ENCODE measurements around the gene RHBDF2. TPM values are rescaled to one million over a fixed set of nuclear protein-coding genes. Genes with fewer than 3 reads are reported as not detected.

RHBDF2 gene
- total RNA-seq, 3 donors from 2014 or later (not counting 1 experiment from before 2014, with no cell fraction given) = 194 to 233 (median 202) TPM

DNA sequence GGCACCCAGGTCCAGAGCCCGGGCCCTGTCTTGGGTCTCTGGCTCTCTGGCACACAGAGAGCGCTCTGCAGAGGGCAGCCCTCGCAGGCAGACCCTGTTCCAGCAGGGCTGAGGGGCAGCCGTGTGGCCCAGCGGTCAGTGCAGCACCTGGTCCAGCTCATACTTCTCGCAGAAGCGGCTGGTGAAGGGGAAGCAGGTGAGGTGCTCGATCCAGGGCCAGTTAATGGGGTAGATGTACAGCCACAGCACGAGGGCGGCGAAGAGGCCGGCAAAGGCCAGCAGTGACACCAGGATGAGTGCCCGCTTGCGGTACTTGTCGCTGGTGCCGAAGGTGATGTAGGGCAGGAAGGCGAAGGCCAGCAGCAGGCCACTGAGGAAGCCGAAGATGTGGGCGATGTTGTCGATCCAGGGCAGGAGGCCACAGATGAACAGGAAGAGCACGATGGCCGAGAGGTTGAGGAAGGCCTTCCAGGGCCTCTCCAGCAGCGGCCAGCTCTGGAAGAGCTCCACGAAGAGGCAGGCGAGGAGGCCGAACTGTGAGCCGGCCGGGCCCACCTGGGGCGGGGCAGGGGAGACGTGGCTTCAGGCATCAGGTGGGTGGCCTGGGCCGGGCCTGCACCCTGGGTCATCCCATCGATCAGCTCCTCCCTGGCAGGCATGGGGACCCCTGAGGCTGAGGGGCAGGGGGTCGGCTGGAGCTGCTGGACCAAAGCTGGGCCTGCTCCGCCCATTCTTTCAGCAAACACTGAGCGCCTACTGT lies 29.5 kb downstream of the RHBDF2 start:
- ATAC-seq = no peak
- no peak overlapping the region for H3K4me3 Mint-ChIP-seq

DNA sequence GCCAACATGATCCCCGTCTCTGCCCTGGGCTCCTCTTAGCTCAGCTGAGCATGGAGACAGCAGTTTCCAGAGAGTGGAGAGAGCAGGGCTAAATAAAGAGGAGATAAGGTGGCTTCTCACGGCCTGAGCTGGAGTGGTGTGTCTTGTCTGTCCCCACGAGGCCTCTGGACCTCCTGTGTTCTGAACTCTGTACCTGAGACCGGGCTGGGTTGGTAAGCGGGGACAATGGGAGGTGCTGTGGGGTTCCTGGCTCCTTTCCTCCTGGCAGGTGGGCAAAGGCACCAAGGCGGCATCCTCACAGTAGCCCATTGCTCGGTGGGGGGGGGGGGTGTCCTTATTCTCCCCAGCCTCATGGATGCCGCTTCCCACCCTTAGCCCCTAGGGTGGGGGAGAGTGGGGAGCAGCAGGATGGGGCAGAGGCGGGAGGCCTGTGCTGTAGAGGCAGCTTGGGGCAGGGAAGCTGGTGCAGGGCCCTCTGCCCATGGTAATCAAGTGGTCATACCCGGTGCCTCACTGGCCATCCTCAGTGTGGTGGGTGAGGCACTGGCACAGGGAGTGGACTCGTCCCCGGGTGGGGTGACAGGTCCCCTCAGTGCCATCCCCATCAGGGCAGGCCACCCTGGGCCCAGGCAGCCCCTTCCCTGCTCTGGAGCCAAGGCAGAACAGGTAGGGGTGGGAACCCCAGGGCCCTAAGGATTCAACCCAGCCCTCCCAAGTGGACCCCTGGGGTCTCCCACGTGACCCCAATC lies 31.1 kb downstream of the RHBDF2 start:
- 92% methylated on average over 13 of the region's 13 CpGs for WGBS (ENCODE audit: insufficient coverage)
- Histone ChIP-seq H3K36me3 (ENCODE audit: control insufficient read depth, insufficient read depth, low read length) (peaks cover 49% of the 10 kb centered on the region), H3K4me1 (ENCODE audit: control insufficient read depth, insufficient read depth, low read length) (peaks cover 13% of the 10 kb centered on the region), H3K27me3 (ENCODE audit: control insufficient read depth, insufficient read depth, low read length) (no peaks in the 10 kb centered on the region), H3K9me3 (ENCODE audit: control insufficient read depth, insufficient read depth, low read length) (no peaks in the 10 kb centered on the region), H3K4me3 (ENCODE audit: low read length) (no peak overlapping the region), H3K27ac (ENCODE audit: low read length) (no peak overlapping the region)
- Mint-ChIP-seq H3K36me3 (no peaks in the 10 kb centered on the region), H3K9me3 (no peaks in the 10 kb centered on the region), H3K4me3 (no peak overlapping the region), H3K27ac (peak overlapping the region in 1 of 2 donors; percentile 75), H3K4me1 (peaks cover 0 to 24% of the 10 kb centered on the region in 2 donors), H3K27me3 (ENCODE audit: low read depth in 2 of 2) (no peaks in the 10 kb centered on the region)
- ATAC-seq (no peak), DNase-seq (no peak)
- intact Hi-C loops (cut with micrococcal nuclease) = loop anchor here (5.0 kb wide), 2 partner anchors 77 to 152 kb away; no protein-coding TSS in a partner anchor
- TF ChIP-seq, protein P1, sequence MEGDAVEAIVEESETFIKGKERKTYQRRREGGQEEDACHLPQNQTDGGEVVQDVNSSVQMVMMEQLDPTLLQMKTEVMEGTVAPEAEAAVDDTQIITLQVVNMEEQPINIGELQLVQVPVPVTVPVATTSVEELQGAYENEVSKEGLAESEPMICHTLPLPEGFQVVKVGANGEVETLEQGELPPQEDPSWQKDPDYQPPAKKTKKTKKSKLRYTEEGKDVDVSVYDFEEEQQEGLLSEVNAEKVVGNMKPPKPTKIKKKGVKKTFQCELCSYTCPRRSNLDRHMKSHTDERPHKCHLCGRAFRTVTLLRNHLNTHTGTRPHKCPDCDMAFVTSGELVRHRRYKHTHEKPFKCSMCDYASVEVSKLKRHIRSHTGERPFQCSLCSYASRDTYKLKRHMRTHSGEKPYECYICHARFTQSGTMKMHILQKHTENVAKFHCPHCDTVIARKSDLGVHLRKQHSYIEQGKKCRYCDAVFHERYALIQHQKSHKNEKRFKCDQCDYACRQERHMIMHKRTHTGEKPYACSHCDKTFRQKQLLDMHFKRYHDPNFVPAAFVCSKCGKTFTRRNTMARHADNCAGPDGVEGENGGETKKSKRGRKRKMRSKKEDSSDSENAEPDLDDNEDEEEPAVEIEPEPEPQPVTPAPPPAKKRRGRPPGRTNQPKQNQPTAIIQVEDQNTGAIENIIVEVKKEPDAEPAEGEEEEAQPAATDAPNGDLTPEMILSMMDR (IDR thresholded peaks at IDR 0.05) = no peak

More for the DNA sequence above, 29.5 kb downstream of the RHBDF2 start:
- TF ChIP-seq, protein P1 (IDR thresholded peaks at IDR 0.05) = no peak
- Histone ChIP-seq H3K4me1 (ENCODE audit: control insufficient read depth, insufficient read depth, low read length) (peaks cover 2% of the 10 kb centered on the region), H3K9me3 (ENCODE audit: control insufficient read depth, insufficient read depth, low read length) (no peaks in the 10 kb centered on the region), H3K27me3 (ENCODE audit: control insufficient read depth, insufficient read depth, low read length) (no peaks in the 10 kb centered on the region), H3K36me3 (ENCODE audit: control insufficient read depth, insufficient read depth, low read length) (peaks cover 59% of the 10 kb centered on the region), H3K27ac (ENCODE audit: low read length) (no peak overlapping the region), H3K4me3 (ENCODE audit: low read length) (no peak overlapping the region)
- peak overlapping the region in 1 of 2 donors; percentile 75 for H3K27ac Mint-ChIP-seq
- H3K36me3 Mint-ChIP-seq = no peaks in the 10 kb centered on the region
- intact Hi-C loops (cut with micrococcal nuclease) = no loop called here
- DNase-seq = no peak
- peaks cover 0 to 16% of the 10 kb centered on the region in 2 donors for H3K4me1 Mint-ChIP-seq
- no peaks in the 10 kb centered on the region for H3K9me3 Mint-ChIP-seq
- H3K27me3 Mint-ChIP-seq (ENCODE audit: low read depth in 2 of 2) = no peaks in the 10 kb centered on the region
- WGBS (ENCODE audit: insufficient coverage) = 96% methylated on average over 35 of the region's 35 CpGs

DNA sequence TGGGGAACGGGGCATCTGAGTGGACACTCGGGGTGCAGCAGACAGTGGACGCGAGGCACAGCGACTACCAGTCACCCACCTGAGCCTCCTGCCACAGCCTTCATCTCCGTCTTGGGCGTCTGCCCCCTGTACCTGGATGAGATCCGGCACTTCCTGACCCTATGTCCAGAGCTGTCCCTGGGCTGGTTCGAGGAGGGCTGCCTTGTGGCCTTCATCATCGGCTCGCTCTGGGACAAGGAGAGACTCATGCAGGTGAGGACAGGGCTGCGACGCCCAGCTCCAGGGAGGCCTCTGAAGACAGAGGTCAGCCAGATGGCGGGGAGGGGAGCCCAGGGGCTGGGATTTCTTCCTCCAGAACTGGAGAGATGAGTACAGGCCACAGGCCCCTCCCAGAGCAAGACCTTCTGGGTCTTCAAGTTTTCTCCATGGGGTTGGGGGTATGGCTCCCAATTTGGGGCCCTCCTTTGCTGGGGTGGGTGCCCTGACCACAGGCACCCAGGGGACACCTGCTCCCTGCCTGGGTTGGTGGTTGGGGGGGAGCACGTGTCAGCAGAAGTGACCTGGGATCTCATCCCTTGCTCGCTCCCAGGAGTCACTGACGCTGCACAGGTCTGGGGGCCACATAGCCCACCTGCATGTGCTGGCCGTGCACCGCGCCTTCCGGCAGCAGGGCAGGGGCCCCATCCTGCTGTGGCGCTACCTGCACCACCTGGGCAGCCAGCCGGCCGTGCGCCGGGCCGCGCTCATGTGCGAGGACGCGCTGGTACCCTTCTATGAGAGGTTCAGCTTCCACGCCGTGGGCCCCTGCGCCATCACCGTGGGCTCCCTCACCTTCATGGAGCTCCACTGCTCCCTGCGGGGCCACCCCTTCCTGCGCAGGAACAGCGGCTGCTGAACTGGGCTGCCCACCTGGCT lies 31.9 kb downstream of the RHBDF2 start:
- Histone ChIP-seq H3K4me1 (ENCODE audit: control insufficient read depth, insufficient read depth, low read length) (peaks cover 13% of the 10 kb centered on the region), H3K9me3 (ENCODE audit: control insufficient read depth, insufficient read depth, low read length) (no peaks in the 10 kb centered on the region), H3K4me3 (ENCODE audit: low read length) (no peak overlapping the region), H3K27me3 (ENCODE audit: control insufficient read depth, insufficient read depth, low read length) (no peaks in the 10 kb centered on the region), H3K36me3 (ENCODE audit: control insufficient read depth, insufficient read depth, low read length) (peaks cover 41% of the 10 kb centered on the region), H3K27ac (ENCODE audit: low read length) (no peak overlapping the region)
- Mint-ChIP-seq H3K4me1 (peaks cover 0 to 24% of the 10 kb centered on the region in 2 donors), H3K9me3 (no peaks in the 10 kb centered on the region), H3K36me3 (no peaks in the 10 kb centered on the region), H3K4me3 (no peak overlapping the region), H3K27me3 (ENCODE audit: low read depth in 2 of 2) (no peaks in the 10 kb centered on the region), H3K27ac (no peak overlapping the region)
- ATAC-seq (no peak), DNase-seq (no peak)
- TF ChIP-seq, protein P1 (IDR thresholded peaks at IDR 0.05) = no peak
- WGBS (ENCODE audit: insufficient coverage) = 96% methylated on average over 38 of the region's 38 CpGs
- intact Hi-C loops (cut with micrococcal nuclease) = loop anchor here (5.0 kb wide), 2 partner anchors 78 to 153 kb away; no protein-coding TSS in a partner anchor
